GM12874 (cell line): ENCODE results near the gene RAPGEF1.

ENCODE experiments used
- TF ChIP-seq, protein P1 (sequence below): IDR thresholded peaks from 2 replicates; pipeline ENCODE4 v1.5.1; 2011; ENCODE audit warnings: low read depth, mild to moderate bottlenecking, control low read depth, low read length, moderate library complexity; ENCODE audit not compliant: insufficient read depth

RAPGEF1 gene

DNA sequence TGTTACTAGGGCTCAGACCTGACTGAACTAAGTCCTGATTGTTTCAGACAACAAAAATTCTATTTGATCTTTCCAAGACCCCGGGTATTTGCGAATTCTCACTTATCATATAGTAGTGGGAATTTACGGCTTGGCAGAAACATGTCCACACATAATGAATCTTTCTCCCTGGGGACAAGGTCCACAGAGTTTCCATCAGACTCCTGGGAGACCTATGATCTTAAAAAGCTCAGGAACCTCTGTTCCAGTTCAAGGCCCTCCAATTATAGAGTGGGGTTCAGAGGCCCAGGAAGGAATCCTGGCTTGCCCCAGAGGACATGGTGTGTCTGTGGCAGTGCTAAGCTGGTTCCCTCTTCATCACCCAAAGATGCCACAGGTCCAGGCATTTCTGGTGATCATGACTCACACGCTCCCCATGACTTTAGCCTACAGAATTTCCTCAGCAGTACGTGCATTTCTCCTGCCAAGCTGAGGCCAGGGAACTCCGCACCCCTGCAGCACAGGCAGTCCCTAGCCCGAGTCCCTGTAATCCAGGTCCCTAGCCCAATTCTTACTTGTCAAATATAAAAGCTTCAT, 12.6 kb downstream of the RAPGEF1 start:
- TF ChIP-seq, protein P1, sequence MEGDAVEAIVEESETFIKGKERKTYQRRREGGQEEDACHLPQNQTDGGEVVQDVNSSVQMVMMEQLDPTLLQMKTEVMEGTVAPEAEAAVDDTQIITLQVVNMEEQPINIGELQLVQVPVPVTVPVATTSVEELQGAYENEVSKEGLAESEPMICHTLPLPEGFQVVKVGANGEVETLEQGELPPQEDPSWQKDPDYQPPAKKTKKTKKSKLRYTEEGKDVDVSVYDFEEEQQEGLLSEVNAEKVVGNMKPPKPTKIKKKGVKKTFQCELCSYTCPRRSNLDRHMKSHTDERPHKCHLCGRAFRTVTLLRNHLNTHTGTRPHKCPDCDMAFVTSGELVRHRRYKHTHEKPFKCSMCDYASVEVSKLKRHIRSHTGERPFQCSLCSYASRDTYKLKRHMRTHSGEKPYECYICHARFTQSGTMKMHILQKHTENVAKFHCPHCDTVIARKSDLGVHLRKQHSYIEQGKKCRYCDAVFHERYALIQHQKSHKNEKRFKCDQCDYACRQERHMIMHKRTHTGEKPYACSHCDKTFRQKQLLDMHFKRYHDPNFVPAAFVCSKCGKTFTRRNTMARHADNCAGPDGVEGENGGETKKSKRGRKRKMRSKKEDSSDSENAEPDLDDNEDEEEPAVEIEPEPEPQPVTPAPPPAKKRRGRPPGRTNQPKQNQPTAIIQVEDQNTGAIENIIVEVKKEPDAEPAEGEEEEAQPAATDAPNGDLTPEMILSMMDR: no peak

DNA sequence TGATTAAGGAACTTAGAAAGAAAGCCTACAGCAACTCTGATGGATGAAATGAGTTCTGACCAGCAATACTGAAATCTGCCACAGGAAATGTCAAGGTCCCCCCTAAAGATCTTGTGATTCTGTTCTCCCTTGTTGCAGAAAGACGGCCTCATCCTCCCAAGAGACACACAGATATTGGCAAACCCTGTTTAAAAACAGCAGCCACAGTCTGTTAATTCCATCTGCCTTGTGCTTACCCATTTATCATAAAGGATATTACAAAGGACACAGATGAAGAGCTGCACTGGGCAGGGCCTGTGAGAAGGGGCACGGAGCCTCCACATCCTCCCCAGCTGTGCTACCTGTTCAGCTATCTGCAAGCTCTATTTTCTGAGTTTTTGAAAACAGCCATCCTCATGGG, 15.2 kb downstream of the RAPGEF1 start:
- TF ChIP-seq, protein P1: no peak

DNA sequence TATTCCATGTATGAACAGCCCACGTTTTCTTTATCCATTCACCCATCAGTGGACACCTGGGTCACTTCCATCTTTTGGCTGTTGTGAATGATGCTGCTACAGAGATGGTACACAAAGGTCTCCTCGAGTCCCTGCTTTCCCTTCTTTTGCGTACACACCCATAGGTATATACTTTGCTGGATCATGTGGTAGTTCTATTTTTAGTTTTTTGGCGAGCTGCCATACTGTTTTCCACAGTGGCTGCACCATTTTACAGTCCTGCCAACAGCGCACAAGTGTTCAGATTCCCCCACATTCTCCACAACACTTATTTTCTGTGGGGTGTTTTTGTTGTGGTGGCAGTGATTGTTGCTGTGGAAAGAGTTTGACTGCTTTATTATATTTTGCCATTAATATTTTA, 16.2 kb downstream of the RAPGEF1 start:
- TF ChIP-seq, protein P1: no peak

DNA sequence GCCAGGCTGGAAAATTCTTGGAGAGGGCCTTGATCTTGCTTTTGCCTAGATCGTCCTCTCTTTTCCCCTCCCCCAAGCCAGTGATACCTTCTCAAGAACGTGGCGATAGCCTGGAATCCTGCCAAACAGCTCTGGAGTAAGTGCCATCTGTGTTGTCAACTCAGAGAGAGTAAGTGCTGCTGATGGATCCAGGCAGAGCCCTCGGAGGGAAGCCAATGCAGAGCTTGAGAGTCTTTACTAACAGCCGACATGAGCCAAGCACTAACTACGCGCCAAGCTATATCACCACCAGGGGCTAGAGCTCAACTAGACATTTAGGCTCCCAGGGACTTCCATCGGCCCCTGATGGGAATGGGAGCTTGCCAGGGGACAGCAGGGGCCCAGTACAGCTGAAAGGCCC, 17.6 kb downstream of the RAPGEF1 start:
- TF ChIP-seq, protein P1: no peak

DNA sequence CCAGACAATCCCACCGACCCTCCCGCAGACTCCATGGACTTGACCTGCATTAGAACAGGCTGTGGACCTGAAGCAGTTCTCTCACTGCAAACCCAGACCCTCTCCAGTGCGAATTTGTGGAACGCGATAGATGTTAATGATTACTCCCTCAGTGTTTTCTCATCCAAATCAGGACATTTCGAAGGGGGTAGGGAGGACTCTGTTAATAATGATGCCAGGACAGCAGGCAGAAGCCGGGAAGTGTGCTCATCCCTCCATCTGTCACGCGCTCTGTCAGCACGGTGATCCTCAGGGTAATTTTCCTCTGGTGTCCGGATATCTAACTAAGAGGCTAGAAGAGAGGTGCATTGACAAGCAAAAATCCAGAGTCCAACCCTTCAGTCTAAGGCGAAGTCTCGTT, 18.8 kb downstream of the RAPGEF1 start:
- TF ChIP-seq, protein P1: no peak

DNA sequence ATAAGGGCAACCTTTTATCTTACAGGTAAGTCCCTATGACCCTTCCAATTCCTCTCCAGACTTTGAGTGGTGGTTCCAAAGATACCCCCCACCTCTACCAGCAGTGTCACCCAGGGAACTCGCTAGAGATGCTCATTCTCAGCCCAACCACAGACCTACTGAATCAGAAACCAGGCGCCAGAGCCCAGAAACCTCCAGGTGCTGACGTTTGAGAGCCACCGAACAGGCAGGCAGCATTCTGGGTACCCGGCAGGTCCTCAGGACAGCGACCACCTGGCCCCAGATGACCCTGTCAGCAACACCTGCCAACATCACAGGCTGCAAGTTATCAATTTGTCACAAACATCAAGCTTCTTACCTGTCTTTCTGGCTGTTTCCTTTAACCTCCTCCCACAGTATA, 19.5 kb downstream of the RAPGEF1 start:
- TF ChIP-seq, protein P1: no peak

DNA sequence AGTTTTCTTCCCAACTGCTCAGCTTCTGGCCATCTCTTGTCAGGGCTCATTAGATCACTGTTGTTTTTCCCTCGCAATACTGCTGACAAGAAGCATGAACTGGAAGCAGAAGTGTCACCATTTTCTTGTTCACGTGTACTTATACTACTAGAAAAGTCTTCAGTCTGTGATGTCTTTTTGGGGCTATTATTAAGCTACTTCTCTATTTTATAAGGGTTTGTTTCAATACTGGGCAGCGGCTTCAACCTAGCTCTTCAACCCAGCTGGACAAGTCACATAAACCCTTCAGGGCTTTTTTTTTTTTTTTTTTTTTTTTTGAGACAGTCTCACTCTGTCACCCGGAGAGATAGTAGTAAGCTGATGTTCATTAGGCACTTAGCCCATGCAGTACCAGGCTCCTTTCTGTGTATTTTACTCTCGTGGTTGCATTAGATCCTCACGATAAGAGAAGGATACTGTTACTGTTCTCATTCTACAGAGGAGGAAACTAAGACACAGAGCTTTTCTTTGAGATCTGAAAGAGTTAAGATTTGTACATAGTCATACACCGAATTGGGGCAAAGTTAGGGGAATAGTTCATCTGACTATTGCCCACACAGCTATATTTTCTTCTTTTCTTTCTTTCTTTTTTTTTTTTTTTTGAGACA, 20.5 kb downstream of the RAPGEF1 start:
- TF ChIP-seq, protein P1: no peak
